Endodermal cell (in vitro differentiated cells): ENCODE measurements around the gene DHX32. TPM values are rescaled to one million over a fixed set of nuclear protein-coding genes. Genes with fewer than 3 reads are reported as not detected.
A peak's percentile ranks its signal among the peaks of the same experiment; 100 is the strongest.

Experiments used
- DNase-seq: peaks from one replicate; pipeline ENCODE4 v3.0.0-alpha.2; 2017
- H3K27ac ChIP-seq: 2 replicates; pipeline ENCODE4 v1.5.1; 2013; ENCODE audit warnings: mild to moderate bottlenecking, low read depth, low read length, moderate library complexity
- H3K27me3 ChIP-seq: 2 replicates; pipeline ENCODE4 v1.6.1; 2013; ENCODE audit warnings: mild to moderate bottlenecking, low read length, moderate library complexity; ENCODE audit not compliant: insufficient read depth, control insufficient read depth, poor library complexity, severe bottlenecking
- H3K36me3 ChIP-seq: 2 replicates; pipeline ENCODE4 v1.7.0; 2013; ENCODE audit warnings: mild to moderate bottlenecking, low read length, moderate library complexity; ENCODE audit not compliant: control insufficient read depth, insufficient read depth
- H3K4me1 ChIP-seq: one replicate; pipeline ENCODE4 v1.7.0; 2013; ENCODE audit warnings: low read length; ENCODE audit not compliant: control insufficient read depth, insufficient read depth
- H3K4me3 ChIP-seq: 2 replicates; pipeline ENCODE4 v1.5.1; 2013; ENCODE audit warnings: mild to moderate bottlenecking, low read length, moderate library complexity
- H3K9ac ChIP-seq: 2 replicates; pipeline ENCODE4 v1.6.1; 2013; ENCODE audit warnings: mild to moderate bottlenecking, low read length, moderate library complexity; ENCODE audit not compliant: poor library complexity, severe bottlenecking; ENCODE audit errors: extremely low read depth
- H3K9me3 ChIP-seq: 2 replicates; pipeline ENCODE4 v1.6.1; 2013; ENCODE audit warnings: mild to moderate bottlenecking, low read length, moderate library complexity; ENCODE audit not compliant: control insufficient read depth
- H3K27ac Mint-ChIP-seq: 2 replicates; pipeline ENCODE4 v1.8.0; 2020; ENCODE audit warnings: mixed read lengths
- H3K27me3 Mint-ChIP-seq: 2 replicates; pipeline ENCODE4 v1.8.0; 2021; ENCODE audit warnings: mild to moderate bottlenecking, mixed read lengths; ENCODE audit not compliant: insufficient read depth
- H3K36me3 Mint-ChIP-seq: 2 replicates; pipeline ENCODE4 v1.8.0; 2020; ENCODE audit warnings: low read depth, mixed read lengths
- H3K4me1 Mint-ChIP-seq: 2 replicates; pipeline ENCODE4 v1.8.0; 2020; ENCODE audit warnings: mixed read lengths
- H3K4me3 Mint-ChIP-seq: 2 replicates; pipeline ENCODE4 v1.8.0; 2020; ENCODE audit warnings: mild to moderate bottlenecking, moderate library complexity, mixed read lengths
- H3K9me3 Mint-ChIP-seq: 2 replicates; pipeline ENCODE4 v1.8.0; 2020; ENCODE audit warnings: mild to moderate bottlenecking, mixed read lengths
- CTCF ChIP-seq: fragments of 200-600 bp; sonication (generic); conservative IDR thresholded peaks from 2 replicates; pipeline ENCODE4 v1.5.0; 2021; ENCODE audit warnings: antibody characterized with exemption, mild to moderate bottlenecking
- WGBS, 2 experiments: methylation state at CpG; one replicate each; pipeline versions ENCODE4 v1.1.5 to v1.1.7; 2013; ENCODE audit warnings: missing lambda C conversion rate in 2 of 2, mixed read lengths in 1 of 2; ENCODE audit not compliant: insufficient coverage in 1 of 2, insufficient read length in 1 of 2; 5-methylcytosine and 5-hydroxymethylcytosine counted together
- total RNA-seq, 2 donors: library from RNA; stranded (reverse); fragmentation: NEBNext Ultra II Directional in 1 of 2; extraction: Animal tissue kit (Norgen Biotek cat#: 25700) in 1 of 2; gene quantifications; 2 replicates in 1 of 2; 3 replicates in 1 of 2; pipeline ENCODE4 v1.2.1, GENCODE V29; 2021

The DHX32 gene
- total RNA-seq, 2 donors from 2014 or later, result 25.4 to 38.1 TPM

- no peak for DNase-seq
- WGBS, 2 experiments, result 90 to 100% methylated on average over 6 to 8 of the region's 8 CpGs
- Histone ChIP-seq H3K4me1 (peaks cover 9% of the 10 kb centered on the region), H3K36me3 (peaks cover 17% of the 10 kb centered on the region), H3K9me3 (no peaks in the 10 kb centered on the region), H3K27me3 (no peaks in the 10 kb centered on the region), H3K9ac (no peak overlapping the region), H3K27ac (no peak overlapping the region), H3K4me3 (no peak overlapping the region)
- H3K4me1 Mint-ChIP-seq, result peaks cover 27% of the 10 kb centered on the region
- H3K4me3 Mint-ChIP-seq, result peak overlapping the region; percentile 19
- no peaks in the 10 kb centered on the region for H3K27me3 Mint-ChIP-seq
- peaks cover 21% of the 10 kb centered on the region for H3K36me3 Mint-ChIP-seq
- H3K9me3 Mint-ChIP-seq, result no peaks in the 10 kb centered on the region
- TF ChIP-seq CTCF, result no peak
- H3K27ac Mint-ChIP-seq, result peak overlapping the region; percentile 16
Measured at GRCh38 chr10:125799451-125800182, 81.5 kb downstream of the DHX32 start.

DNA sequence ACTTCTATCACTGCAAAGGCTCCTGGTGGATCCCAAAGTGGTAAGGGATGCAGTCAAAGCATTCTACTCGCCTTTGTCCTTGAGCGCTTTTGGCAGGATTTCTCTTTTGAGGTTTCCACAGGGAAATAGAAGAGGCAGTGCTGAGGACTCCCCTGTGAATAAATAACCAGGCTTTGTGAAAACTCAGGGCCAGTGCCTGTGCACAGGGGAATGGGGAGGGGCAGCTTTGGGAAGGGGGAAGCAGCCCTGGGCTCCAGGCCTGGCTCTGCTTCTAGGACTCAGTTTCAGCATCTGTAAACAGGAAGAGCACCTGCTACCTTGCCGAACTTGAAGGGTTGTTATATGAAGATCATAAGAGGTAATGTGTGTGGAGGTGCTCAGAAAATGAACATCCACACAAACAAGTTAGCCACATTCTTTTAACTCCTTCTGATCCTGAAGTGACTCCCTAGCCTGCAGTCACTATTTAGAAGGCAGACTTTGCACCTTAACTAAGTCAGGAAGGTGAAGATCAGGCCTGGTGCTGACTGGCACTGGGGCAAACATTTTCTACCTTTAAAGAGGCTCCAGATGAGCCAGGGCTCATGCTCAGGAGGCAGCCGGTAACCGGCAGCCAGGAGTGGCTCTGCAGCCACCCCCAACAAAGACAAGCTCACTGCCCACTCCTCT, 83.0 kb downstream of the DHX32 start:
- H3K27me3 ChIP-seq, result no peaks in the 10 kb centered on the region
- H3K27me3 Mint-ChIP-seq, result no peaks in the 10 kb centered on the region
- H3K9me3 ChIP-seq, result no peaks in the 10 kb centered on the region
- peaks cover 18% of the 10 kb centered on the region for H3K36me3 ChIP-seq
- peaks cover 27% of the 10 kb centered on the region for H3K4me1 Mint-ChIP-seq
- TF ChIP-seq CTCF, result no peak
- H3K36me3 Mint-ChIP-seq, result peaks cover 27% of the 10 kb centered on the region
- no peak overlapping the region for H3K27ac Mint-ChIP-seq
- WGBS, 2 experiments, result 72 to 100% methylated on average over 2 to 4 of the region's 5 CpGs
- no peak overlapping the region for H3K27ac ChIP-seq
- H3K4me3 ChIP-seq, result no peak overlapping the region
- no peak overlapping the region for H3K9ac ChIP-seq
- DNase-seq, result no peak
- no peaks in the 10 kb centered on the region for H3K9me3 Mint-ChIP-seq
- H3K4me3 Mint-ChIP-seq, result no peak overlapping the region
- peaks cover 9% of the 10 kb centered on the region for H3K4me1 ChIP-seq

DNA sequence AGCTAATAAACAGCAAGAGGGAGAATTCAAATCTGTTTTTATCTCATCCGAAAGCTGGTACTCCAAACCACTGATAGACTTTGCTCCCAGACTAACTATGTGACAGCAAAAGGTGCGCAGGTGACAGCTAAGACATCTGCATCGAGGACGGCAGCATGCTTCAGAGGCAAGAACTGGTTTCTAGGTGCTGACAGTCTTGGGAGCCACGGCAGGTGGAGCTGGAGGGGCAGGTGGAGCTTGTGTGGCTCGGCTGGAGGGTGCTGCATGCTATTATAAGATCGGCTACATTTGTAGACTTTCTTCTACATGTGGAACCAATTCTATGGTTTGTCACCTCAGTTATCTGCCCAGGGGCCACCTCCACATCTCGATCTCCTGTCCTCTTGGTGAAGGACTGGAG, 83.7 kb downstream of the DHX32 start:
- Histone ChIP-seq H3K27me3 (no peaks in the 10 kb centered on the region), H3K27ac (no peak overlapping the region), H3K4me3 (no peak overlapping the region), H3K36me3 (peaks cover 21% of the 10 kb centered on the region), H3K4me1 (peaks cover 9% of the 10 kb centered on the region), H3K9ac (no peak overlapping the region), H3K9me3 (no peaks in the 10 kb centered on the region)
- Mint-ChIP-seq H3K27ac (no peak overlapping the region), H3K4me3 (no peak overlapping the region), H3K36me3 (peaks cover 29% of the 10 kb centered on the region), H3K4me1 (peaks cover 27% of the 10 kb centered on the region), H3K27me3 (no peaks in the 10 kb centered on the region), H3K9me3 (no peaks in the 10 kb centered on the region)
- 94 to 97% methylated on average over 5 to 8 of the region's 8 CpGs for WGBS, 2 experiments
- TF ChIP-seq CTCF, result no peak
- no peak for DNase-seq
